Colonic mucosa (tissue), 4 donors: ENCODE data around the gene MRPL33. TPM values are rescaled to one million over a fixed set of nuclear protein-coding genes. Genes with fewer than 3 reads are reported as not detected.
A peak's percentile ranks its signal among the peaks of the same experiment; 100 is the strongest.

ENCODE experiments used
- DNase-seq: peaks from one replicate; pipeline ENCODE4 v3.0.0-alpha.2; 2020
- H3K27ac ChIP-seq: fragments of 200-600 bp; one replicate; pipeline ENCODE4 v1.8.0; 2021
- H3K27me3 ChIP-seq: fragments of 200-600 bp; one replicate; pipeline ENCODE4 v1.8.0; 2021
- H3K36me3 ChIP-seq: fragments of 200-600 bp; one replicate; pipeline ENCODE4 v1.8.0; 2021
- H3K4me1 ChIP-seq: fragments of 200-600 bp; one replicate; pipeline ENCODE4 v1.8.0; 2021; ENCODE audit warnings: mild to moderate bottlenecking
- H3K4me3 ChIP-seq: fragments of 200-600 bp; one replicate; pipeline ENCODE4 v1.8.0; 2021
- H3K9ac ChIP-seq, 2 donors: one replicate each; pipeline ENCODE4 v1.7.0; 2013; ENCODE audit warnings: control low read depth in 2 of 2, low read depth in 2 of 2, low read length in 2 of 2
- H3K9me3 ChIP-seq: fragments of 200-600 bp; one replicate; pipeline ENCODE4 v1.8.0; 2021
- intact Hi-C: fragments of 100-400 bp; cut with DNase I; formaldehyde crosslinking; loops from one replicate; pipeline ENCODE4 v1.14.1; 2022
- total RNA-seq, 2 donors: library from RNA; stranded (reverse); fragmentation: NEBNext Ultra II Directional in 1 of 2; extraction: Animal tissue kit (Norgen Biotek cat#: 25700) in 1 of 2; gene quantifications; one replicate each; pipeline ENCODE4 v1.2.1, GENCODE V29; 2021
- TF ChIP-seq, protein P1 (sequence below): fragments of 200-600 bp; IDR thresholded peaks from one replicate; pipeline ENCODE4 v1.8.0; 2022; ENCODE audit warnings: antibody characterized with exemption, mild to moderate bottlenecking
- donor health status: healthy.
- donor health status: DM: no; HTN: no; CAD: no.
- donor health status: DM: no; HTN: no; CAD: no.

Gene MRPL33
- total RNA-seq, 2 donors from 2014 or later: 56.5 to 63.7 TPM

DNA sequence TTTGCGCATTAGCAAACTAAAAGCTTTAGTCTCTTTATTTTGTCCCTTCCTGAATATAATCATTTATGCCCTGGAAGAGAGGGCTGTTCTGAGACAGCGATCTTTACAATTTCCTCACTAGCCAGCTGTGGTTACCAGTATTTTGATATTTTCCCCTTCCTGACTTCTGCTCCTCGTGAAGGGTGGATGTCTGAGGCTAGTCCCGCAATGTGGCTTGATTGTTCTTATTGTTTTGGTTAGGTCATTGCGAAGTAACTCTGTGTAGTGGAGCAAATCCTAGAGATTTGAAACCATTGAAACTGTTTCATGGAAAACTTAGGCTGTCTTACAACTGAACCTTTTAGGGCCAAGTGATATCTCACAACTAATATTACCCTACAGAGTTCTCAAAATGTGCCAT lies 2.4 kb downstream of the MRPL33 start:
- intact Hi-C loops: no loop called here
- TF ChIP-seq, protein P1, sequence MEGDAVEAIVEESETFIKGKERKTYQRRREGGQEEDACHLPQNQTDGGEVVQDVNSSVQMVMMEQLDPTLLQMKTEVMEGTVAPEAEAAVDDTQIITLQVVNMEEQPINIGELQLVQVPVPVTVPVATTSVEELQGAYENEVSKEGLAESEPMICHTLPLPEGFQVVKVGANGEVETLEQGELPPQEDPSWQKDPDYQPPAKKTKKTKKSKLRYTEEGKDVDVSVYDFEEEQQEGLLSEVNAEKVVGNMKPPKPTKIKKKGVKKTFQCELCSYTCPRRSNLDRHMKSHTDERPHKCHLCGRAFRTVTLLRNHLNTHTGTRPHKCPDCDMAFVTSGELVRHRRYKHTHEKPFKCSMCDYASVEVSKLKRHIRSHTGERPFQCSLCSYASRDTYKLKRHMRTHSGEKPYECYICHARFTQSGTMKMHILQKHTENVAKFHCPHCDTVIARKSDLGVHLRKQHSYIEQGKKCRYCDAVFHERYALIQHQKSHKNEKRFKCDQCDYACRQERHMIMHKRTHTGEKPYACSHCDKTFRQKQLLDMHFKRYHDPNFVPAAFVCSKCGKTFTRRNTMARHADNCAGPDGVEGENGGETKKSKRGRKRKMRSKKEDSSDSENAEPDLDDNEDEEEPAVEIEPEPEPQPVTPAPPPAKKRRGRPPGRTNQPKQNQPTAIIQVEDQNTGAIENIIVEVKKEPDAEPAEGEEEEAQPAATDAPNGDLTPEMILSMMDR: no peak
- H3K9ac ChIP-seq: no peak overlapping the region
- no peaks in the 10 kb centered on the region for H3K9me3 ChIP-seq
- H3K4me1 ChIP-seq: peaks cover 6% of the 10 kb centered on the region
- DNase-seq: no peak
- no peak overlapping the region for H3K27ac ChIP-seq
- H3K36me3 ChIP-seq: no peaks in the 10 kb centered on the region
- no peaks in the 10 kb centered on the region for H3K27me3 ChIP-seq
- H3K4me3 ChIP-seq: no peak overlapping the region

DNA sequence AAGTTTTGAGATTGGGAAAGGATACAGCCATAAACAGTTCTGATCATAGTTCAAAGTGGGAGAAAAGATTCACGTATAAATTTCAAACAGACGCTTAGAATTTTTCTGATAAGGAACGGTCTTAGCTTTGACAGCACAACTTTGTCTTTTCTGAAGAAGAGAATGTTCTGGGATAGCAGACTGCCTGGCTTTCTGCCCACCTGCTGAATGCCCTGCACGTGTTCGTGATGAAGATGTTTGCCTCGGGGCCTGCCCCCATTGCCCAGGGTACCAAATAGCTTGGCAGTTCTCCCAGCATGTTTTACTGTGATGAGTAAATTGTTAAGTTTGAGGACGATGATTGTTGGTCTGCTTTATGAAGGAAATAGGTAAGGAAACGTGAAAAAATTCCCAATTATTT lies 4.6 kb downstream of the MRPL33 start:
- Histone ChIP-seq H3K9me3 (no peaks in the 10 kb centered on the region), H3K4me3 (no peak overlapping the region), H3K4me1 (peaks cover 6% of the 10 kb centered on the region), H3K27me3 (no peaks in the 10 kb centered on the region), H3K9ac (no peak overlapping the region), H3K36me3 (no peaks in the 10 kb centered on the region), H3K27ac (no peak overlapping the region)
- intact Hi-C loops: no loop called here
- TF ChIP-seq, protein P1: no peak
- DNase-seq: no peak

DNA sequence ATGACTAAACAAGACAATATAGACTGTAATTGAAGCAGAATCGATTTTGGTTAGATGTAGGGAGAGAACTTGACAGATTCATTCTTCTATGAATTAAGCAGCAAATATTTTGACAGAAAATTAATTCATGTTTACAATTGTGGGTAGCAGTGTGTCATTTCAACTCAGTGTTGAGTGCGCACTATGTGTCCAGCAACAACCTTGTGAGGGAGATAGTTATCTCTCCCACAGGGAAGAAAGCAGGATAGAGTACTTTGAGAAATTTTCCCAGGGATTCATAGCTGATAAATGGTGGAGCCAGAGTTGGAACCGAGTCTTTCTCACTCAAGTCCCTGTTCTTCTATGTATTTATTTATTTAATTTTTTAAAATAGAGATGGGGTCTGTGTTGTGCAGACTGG lies 5.2 kb downstream of the MRPL33 start:
- peaks cover 6% of the 10 kb centered on the region for H3K4me1 ChIP-seq

DNA sequence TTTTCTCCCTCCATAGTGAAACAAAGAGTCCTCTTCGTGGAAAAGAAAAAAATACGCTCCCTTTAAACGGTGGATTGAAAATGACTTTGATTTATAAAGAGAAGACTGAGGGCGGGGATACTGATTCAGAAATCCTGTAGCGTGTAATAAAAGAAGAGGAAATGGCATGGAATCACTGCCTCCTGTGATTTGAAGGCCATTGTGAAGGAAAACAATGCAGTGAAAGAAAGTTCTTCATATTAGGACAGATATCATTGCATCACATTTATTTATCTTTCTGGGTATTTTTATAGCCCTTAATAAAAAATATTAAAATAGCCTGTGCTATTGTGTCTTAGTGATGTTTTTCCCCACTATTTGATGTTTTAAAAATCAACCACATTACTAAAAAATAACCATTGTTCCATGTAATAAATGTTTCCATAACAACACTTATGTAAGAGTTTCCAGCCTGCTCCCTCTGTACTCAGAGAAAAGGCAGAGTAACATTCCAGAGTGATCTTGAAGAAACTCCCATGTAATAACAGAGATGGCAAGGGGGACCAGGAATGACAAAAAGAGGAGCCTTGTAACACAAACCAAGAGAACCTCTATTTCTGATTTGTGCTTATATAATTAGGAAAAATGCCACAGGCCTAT lies 8.0 kb downstream of the MRPL33 start:
- no peak overlapping the region for H3K4me3 ChIP-seq
- no peak overlapping the region for H3K9ac ChIP-seq
- H3K9me3 ChIP-seq: no peaks in the 10 kb centered on the region
- H3K4me1 ChIP-seq: no peaks in the 10 kb centered on the region
- no peaks in the 10 kb centered on the region for H3K27me3 ChIP-seq
- intact Hi-C loops: no loop called here
- DNase-seq: no peak
- TF ChIP-seq, protein P1: no peak
- peak overlapping the region; percentile 18 for H3K27ac ChIP-seq
- H3K36me3 ChIP-seq: no peaks in the 10 kb centered on the region

More for the DNA sequence above, 5.2 kb downstream of the MRPL33 start:
- TF ChIP-seq, protein P1: no peak
- DNase-seq: no peak
- H3K27me3 ChIP-seq: no peaks in the 10 kb centered on the region
- no peaks in the 10 kb centered on the region for H3K9me3 ChIP-seq
- intact Hi-C loops: no loop called here
- H3K4me3 ChIP-seq: no peak overlapping the region
- no peaks in the 10 kb centered on the region for H3K36me3 ChIP-seq
- H3K9ac ChIP-seq: no peak overlapping the region
- H3K27ac ChIP-seq: no peak overlapping the region

DNA sequence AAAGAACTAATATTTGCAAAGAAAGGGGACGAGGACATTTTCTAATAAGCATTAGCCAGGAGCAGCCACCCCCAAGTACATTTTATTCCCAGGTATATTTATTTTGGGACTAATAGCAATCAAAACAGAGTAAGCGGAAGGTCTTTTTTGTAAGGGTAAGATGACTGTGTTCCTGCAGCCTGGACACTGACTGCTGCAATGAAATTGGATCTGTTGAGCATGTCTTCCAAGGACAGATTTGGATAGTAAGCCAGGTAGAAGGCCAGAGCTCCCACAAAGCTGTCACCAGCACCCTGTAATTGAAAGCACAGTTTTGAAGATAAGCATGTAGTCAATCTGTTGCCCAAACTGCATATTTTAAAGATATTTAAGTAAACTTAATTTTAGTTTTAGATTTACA lies 10.0 kb downstream of the MRPL33 start:
- Histone ChIP-seq H3K9ac (no peak overlapping the region), H3K9me3 (no peaks in the 10 kb centered on the region), H3K27ac (no peak overlapping the region), H3K4me3 (no peak overlapping the region), H3K4me1 (no peaks in the 10 kb centered on the region), H3K27me3 (no peaks in the 10 kb centered on the region), H3K36me3 (no peaks in the 10 kb centered on the region)
- TF ChIP-seq, protein P1: no peak
- DNase-seq: no peak
- intact Hi-C loops: no loop called here
